T47D (cell line): Measurements from ENCODE around the gene SLFN12.
"Not testable (repeated sequence)": the region's sequence is repeated elsewhere in the genome, so short reads cannot be mapped to it uniquely, and the experiment has no call there.

ENCODE experiments used
- DNase-seq, 2 experiments: peaks; one replicate each; pipeline versions ENCODE4 v3.0.0 to v3.0.0-alpha.2; 2011 to 2012; ENCODE audit warnings: low read depth in 1 of 2, low spot score in 1 of 2
- JUND ChIP-seq: IDR thresholded peaks from 2 replicates; pipeline ENCODE4 v1.6.1; 2012; ENCODE audit warnings: low read depth
- in situ Hi-C: cut with HindIII; loops from 2 replicates; pipeline ENCODE4 v1.10.0; 2016; ENCODE audit warnings: low sequenced_read_pairs, low pct_unique_long_range_greater_than_20kb

The SLFN12 gene

GRCh38 chr17:35447499-35447898 is 15.2 kb upstream of the SLFN12 start:
- TF ChIP-seq JUND: no peak
- no peak for DNase-seq
- in situ Hi-C loops: no loop called here

- no peak for DNase-seq
- in situ Hi-C loops: no loop called here
Observed at GRCh38 chr17:35438433-35438832, 6.1 kb upstream of the SLFN12 start.

GRCh38 chr17:35433075-35433894 is 985 bp upstream of the SLFN12 start:
- TF ChIP-seq JUND: peak; percentile 99
- peak; percentile 57 to 97 for DNase-seq
- in situ Hi-C loops: no loop called here

More at GRCh38 chr17:35438433-35438832, 6.1 kb upstream of the SLFN12 start:
- no peak for TF ChIP-seq JUND

GRCh38 chr17:35429702-35430101 is 2.6 kb downstream of the SLFN12 start:
- TF ChIP-seq JUND: no peak
- DNase-seq: no peak
- in situ Hi-C loops: no loop called here

- TF ChIP-seq JUND: no peak
- no peak for DNase-seq
- in situ Hi-C loops: no loop called here
Observed at GRCh38 chr17:35428229-35428628, 4.1 kb downstream of the SLFN12 start.

- DNase-seq: no peak
- in situ Hi-C loops: no loop called here
- TF ChIP-seq JUND: no peak
Observed at GRCh38 chr17:35423761-35424160, 8.5 kb downstream of the SLFN12 start.

GRCh38 chr17:35421069-35421468 is 11.2 kb downstream of the SLFN12 start:
- DNase-seq, in situ Hi-C loops: not testable (repeated sequence)

GRCh38 chr17:35416659-35417058 is 15.6 kb downstream of the SLFN12 start:
- TF ChIP-seq JUND: no peak
- in situ Hi-C loops: no loop called here
- no peak for DNase-seq

- in situ Hi-C loops, DNase-seq: not testable (repeated sequence)
Observed at GRCh38 chr17:35414707-35415106, 17.6 kb downstream of the SLFN12 start.

GRCh38 chr17:35414247-35414646 is 18.1 kb downstream of the SLFN12 start:
- no peak for DNase-seq
- in situ Hi-C loops: no loop called here
- no peak for TF ChIP-seq JUND

GRCh38 chr17:35407531-35407930 is 24.8 kb downstream of the SLFN12 start:
- in situ Hi-C loops: no loop called here
- no peak for TF ChIP-seq JUND
- no peak for DNase-seq

GRCh38 chr17:35406568-35406967 is 25.7 kb downstream of the SLFN12 start:
- in situ Hi-C loops: no loop called here
- TF ChIP-seq JUND: no peak
- no peak for DNase-seq

- in situ Hi-C loops: no loop called here
- TF ChIP-seq JUND: no peak
- DNase-seq: no peak
Observed at GRCh38 chr17:35404360-35404759, 27.9 kb downstream of the SLFN12 start.

GRCh38 chr17:35393783-35394182 is 38.5 kb downstream of the SLFN12 start:
- DNase-seq, in situ Hi-C loops: not testable (repeated sequence)
